Subcutaneous abdominal adipose tissue (tissue), 5 donors: ENCODE measurements around the gene INAVA.

Experiments used
- H3K27ac ChIP-seq: one replicate; pipeline ENCODE4 v1.7.0; 2013; ENCODE audit warnings: low read depth, mild to moderate bottlenecking, inconsistent platforms, low read length, moderate library complexity
- H3K27me3 ChIP-seq, 5 donors: one replicate each; pipeline ENCODE4 v1.7.0; 2013; ENCODE audit warnings: low read length in 5 of 5, inconsistent platforms in 1 of 5; ENCODE audit not compliant: control insufficient read depth in 5 of 5, insufficient read depth in 4 of 5
- H3K36me3 ChIP-seq, 5 donors: one replicate each; pipeline ENCODE4 v1.7.0; 2013; ENCODE audit warnings: low read length in 5 of 5; ENCODE audit not compliant: control insufficient read depth in 5 of 5, insufficient read depth in 5 of 5
- H3K4me1 ChIP-seq, 5 donors: one replicate each; pipeline ENCODE4 v1.7.0; 2013; ENCODE audit warnings: low read length in 5 of 5, mild to moderate bottlenecking in 3 of 5, moderate library complexity in 1 of 5; ENCODE audit not compliant: control insufficient read depth in 5 of 5, insufficient read depth in 5 of 5
- H3K4me3 ChIP-seq, 5 donors: one replicate each; pipeline ENCODE4 v1.7.0; 2013; ENCODE audit warnings: low read length in 5 of 5, low read depth in 1 of 5
- H3K9ac ChIP-seq, 5 donors: one replicate each; pipeline ENCODE4 v1.7.0; 2013; ENCODE audit warnings: low read length in 5 of 5, mild to moderate bottlenecking in 4 of 5, moderate library complexity in 3 of 5
- H3K9me3 ChIP-seq, 5 donors: one replicate each; pipeline ENCODE4 v1.7.0; 2013; ENCODE audit warnings: low read length in 5 of 5; ENCODE audit not compliant: control insufficient read depth in 5 of 5
- donor health status: healthy.
- donor health status: healthy.
- donor health status: healthy.
- donor health status: healthy.
- donor health status: healthy.

Gene INAVA

DNA sequence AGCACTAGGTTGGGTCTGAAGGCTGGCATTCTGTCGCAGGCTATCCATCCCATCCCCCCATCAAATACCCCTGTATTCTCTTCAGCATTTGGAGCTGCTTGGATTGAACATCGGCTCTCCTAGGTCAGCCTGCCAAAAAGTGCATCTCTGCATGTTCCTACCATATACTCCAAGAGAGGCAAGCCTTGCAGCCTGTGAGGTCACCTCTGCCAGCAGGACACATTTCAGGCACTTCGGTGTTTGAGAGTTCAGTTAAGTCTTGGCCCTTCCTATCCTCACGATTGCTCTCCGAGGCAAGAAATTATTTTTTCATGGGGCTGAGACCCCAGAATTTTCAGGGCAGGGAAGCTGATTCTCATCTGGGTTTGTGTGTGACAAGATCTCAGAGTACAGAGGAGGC is 19.3 kb upstream of the INAVA start:
- Histone ChIP-seq H3K4me3 (no peak overlapping the region), H3K36me3 (no peaks in the 10 kb centered on the region), H3K4me1 (peaks cover 0 to 15% (median 13%) of the 10 kb centered on the region in 5 donors), H3K9me3 (no peaks in the 10 kb centered on the region), H3K27ac (no peak overlapping the region), H3K27me3 (peaks cover 38 to 53% (median 50%) of the 10 kb centered on the region in 5 donors), H3K9ac (no peak overlapping the region)

DNA sequence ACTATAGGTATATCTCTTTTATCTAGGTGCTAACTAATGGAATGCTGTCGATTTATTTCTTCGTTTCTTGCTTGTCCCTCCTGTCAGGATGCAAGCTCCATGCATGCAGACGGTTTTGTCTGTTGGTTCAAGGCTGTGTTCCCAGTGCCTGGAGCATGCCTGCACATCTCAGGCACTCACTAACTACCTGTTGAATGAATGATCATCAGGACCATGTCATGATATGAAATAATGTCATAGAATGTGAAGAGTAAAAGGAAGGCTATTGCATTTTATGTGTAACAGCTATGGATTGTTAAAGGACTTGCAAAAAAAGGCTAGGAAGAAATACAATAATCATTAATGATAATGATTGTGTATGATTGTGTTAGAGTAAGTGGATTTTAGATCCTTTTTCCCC is 17.7 kb upstream of the INAVA start:
- Histone ChIP-seq H3K36me3 (no peaks in the 10 kb centered on the region), H3K27me3 (peaks cover 28 to 40% (median 36%) of the 10 kb centered on the region in 5 donors), H3K27ac (no peak overlapping the region), H3K9me3 (no peaks in the 10 kb centered on the region), H3K9ac (no peak overlapping the region), H3K4me1 (peaks cover 0 to 15% (median 13%) of the 10 kb centered on the region in 5 donors), H3K4me3 (no peak overlapping the region)

DNA sequence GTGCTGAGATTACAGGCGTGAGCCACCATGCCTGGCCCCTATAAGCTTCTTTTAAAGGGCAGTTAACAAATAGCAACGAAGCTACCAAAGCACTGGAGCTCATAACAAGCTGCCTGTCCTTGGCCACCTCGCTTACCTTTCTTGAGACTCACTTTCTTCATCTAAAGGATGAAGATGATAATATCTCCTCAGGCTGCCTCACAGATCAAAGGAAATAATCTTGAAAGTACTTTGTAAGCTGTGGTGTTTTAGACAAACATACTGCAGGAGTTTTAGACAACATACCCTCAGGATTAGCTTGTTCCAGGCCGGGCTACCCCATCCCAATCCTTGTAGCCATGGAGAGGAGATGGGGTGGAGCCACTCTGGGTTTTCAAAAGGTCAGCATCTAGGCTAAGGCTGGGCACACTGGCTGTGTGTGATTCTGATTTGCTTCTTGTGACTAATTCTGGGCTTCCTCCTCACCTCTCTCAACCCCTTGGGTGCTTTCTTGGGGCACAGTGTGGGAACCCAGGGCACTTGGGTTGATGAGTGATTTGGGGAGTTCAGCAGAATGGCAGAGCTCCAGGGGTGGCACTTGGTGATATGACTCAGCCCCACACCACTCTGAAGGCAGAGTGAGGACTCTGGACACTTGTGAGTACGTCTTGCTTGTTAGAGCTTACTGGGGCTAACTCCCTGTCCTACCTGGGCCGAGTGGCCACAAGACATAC is 16.7 kb upstream of the INAVA start:
- Histone ChIP-seq H3K27me3 (peaks cover 20 to 31% (median 28%) of the 10 kb centered on the region in 5 donors), H3K4me1 (peaks cover 0 to 12% (median 12%) of the 10 kb centered on the region in 5 donors), H3K9ac (no peak overlapping the region), H3K9me3 (no peaks in the 10 kb centered on the region), H3K4me3 (no peak overlapping the region), H3K27ac (no peak overlapping the region), H3K36me3 (no peaks in the 10 kb centered on the region)

DNA sequence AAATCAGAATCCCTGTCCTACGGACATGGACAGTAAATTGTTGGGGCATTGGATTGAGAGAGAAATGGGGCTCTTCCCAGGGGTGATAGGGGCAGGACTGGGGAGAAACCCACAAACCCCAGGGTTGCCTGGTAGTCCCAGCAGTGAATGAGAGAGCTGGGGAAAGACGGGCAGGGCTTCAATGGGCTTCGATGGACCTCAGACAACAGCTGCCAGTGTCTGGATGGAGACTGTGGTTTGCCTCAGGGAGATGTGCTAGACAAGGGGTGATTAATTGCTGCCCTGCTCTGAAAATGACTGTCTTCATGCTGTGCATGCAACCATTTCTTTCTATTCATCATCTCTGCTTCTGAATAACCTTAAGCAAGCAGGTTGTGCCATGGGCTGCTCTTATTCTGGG is 14.5 kb upstream of the INAVA start:
- Histone ChIP-seq H3K9me3 (no peaks in the 10 kb centered on the region), H3K27ac (no peak overlapping the region), H3K4me3 (no peak overlapping the region), H3K36me3 (no peaks in the 10 kb centered on the region), H3K9ac (no peak overlapping the region), H3K4me1 (no peaks in the 10 kb centered on the region), H3K27me3 (peaks cover 4 to 18% (median 10%) of the 10 kb centered on the region in 5 donors)

DNA sequence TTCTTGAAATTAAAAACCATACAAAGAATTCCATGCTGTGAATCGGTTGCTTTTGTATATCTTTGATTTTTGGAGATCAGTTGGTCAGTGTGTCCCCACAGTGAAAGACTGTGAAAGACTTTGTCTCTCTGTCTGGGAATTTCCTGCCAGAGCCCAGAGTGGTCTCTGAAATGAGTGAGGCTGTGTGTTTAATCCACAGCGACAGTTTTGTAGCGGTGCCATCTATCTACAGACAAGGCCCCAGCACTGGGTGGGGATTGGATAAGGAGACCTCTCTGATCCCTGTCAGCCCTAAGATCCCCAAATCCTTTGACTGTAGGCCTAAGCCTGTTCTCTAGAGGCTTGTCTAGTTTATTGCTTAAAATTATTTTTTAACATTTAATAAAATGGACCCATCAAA is 11.6 kb upstream of the INAVA start:
- Histone ChIP-seq H3K9ac (no peak overlapping the region), H3K9me3 (no peaks in the 10 kb centered on the region), H3K4me1 (peaks cover 0 to 2% (median under 1%) of the 10 kb centered on the region in 5 donors), H3K27me3 (peaks cover 2 to 12% (median 7%) of the 10 kb centered on the region in 5 donors), H3K4me3 (no peak overlapping the region), H3K36me3 (no peaks in the 10 kb centered on the region), H3K27ac (no peak overlapping the region)

DNA sequence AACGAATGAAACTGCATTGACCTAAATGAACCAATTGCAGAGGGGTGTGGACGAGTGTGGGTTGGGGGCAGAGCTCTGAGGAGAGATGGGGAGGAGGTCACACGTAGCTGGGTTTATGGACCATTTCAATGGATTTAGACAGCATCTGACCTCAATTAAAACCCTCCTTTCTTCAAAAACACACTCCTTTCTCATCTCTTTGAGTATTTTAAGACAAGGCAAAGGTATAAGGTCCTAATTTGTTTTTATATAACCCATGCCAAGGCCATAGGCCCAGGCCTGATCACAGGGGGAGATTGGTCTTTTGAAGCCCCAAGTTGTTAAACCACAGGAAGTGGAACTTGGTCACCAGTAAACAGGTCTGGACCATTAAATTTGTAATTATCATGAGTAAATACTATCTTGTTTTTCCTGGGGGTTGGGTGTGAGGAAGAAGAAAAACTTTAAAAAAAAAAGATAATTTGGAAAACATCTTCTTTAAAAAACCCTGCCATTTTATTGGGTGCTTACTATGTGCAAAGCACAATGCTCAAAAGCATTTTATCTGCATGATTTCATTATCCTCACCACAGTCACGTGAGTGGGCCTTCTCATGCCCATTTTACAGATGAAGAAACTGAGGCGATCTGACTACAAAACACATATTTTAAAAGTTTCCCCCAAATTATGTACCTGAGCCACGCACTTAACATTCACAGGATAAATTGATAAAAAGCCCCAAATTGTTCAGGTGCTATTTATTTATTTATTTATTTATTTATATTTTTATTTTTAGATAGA is 8.9 kb upstream of the INAVA start:
- Histone ChIP-seq H3K36me3 (no peaks in the 10 kb centered on the region), H3K9me3 (no peaks in the 10 kb centered on the region), H3K4me3 (no peak overlapping the region), H3K27me3 (peaks cover 8 to 26% (median 13%) of the 10 kb centered on the region in 5 donors), H3K4me1 (peaks cover 2 to 12% (median 10%) of the 10 kb centered on the region in 5 donors), H3K9ac (no peak overlapping the region), H3K27ac (no peak overlapping the region)

DNA sequence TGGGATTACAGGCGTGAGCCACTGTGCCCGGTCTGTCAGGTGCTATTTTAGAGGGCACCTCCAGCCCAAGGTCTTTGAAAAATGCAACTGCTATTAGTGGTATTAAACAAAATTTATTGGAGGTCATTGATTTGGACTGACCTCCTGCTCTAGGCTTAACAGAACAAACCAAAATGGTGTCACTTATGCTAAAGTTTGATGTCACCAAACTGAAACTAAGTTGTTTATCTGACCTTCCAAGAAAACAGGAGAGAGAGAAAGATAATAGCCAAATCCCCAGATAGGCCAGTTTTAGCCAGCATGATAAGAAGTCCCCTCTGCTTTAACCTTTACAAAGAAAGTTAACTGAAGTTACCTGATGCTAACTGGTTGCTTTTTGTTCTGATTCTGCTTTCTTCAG is 8.1 kb upstream of the INAVA start:
- Histone ChIP-seq H3K4me3 (no peak overlapping the region), H3K27ac (no peak overlapping the region), H3K27me3 (peaks cover 8 to 34% (median 21%) of the 10 kb centered on the region in 5 donors), H3K36me3 (no peaks in the 10 kb centered on the region), H3K4me1 (peaks cover 2 to 20% (median 17%) of the 10 kb centered on the region in 5 donors), H3K9ac (no peak overlapping the region), H3K9me3 (no peaks in the 10 kb centered on the region)

DNA sequence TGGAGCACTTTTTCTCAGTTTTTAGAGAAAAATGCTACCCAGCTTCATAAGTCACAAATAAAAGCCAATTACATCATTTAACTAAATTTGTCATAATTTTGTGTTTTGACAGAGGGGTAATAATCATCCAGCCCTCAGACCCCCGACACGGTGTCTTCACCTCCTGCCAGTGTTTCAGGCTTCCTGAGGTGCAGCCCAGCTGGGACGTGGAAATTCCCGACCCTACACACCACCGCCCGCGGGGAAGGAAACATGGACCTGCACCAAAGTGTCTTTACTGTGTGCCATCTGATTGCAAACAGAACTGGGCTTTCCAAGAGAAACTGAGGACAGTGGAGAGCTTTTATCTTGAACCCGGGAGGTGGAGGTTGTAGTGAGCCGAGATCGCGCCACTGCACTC is 7.7 kb upstream of the INAVA start:
- Histone ChIP-seq H3K4me1 (peaks cover 2 to 24% (median 21%) of the 10 kb centered on the region in 5 donors), H3K9me3 (no peaks in the 10 kb centered on the region), H3K9ac (no peak overlapping the region), H3K27me3 (peaks cover 11 to 38% (median 25%) of the 10 kb centered on the region in 5 donors), H3K27ac (no peak overlapping the region), H3K4me3 (no peak overlapping the region), H3K36me3 (no peaks in the 10 kb centered on the region)

DNA sequence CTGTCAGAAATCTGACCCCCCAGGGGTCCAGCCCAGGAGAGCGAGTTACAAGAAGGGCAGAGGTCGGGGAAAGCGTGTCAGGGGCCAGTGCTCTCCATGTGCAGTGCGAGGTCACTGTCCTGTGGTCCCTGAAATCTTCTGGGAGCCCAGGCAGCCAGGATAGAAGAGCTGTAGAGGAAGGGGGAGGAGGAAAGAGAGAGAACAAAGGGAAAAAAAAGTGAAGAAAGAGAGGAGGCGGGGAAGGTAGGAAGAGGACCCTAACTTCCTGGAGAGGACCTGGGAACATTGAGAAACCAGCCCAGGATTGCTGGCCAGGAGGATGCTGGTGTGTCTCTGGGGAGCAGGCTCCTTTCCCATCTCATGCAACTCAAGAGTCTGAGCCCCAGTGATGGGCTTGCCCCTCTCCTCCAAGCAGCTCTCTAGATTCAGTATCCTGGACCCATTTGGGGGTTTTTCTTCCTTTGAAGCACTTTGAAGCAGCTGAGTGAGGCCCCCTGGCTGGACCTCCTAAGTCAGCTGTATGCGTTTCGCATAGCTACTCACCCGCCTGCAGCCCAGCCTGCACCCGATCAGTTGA is 6.8 kb upstream of the INAVA start:
- Histone ChIP-seq H3K4me1 (peaks cover 2 to 24% (median 22%) of the 10 kb centered on the region in 5 donors), H3K9ac (no peak overlapping the region), H3K27me3 (peaks cover 11 to 46% (median 29%) of the 10 kb centered on the region in 5 donors), H3K36me3 (no peaks in the 10 kb centered on the region), H3K9me3 (no peaks in the 10 kb centered on the region), H3K27ac (no peak overlapping the region), H3K4me3 (no peak overlapping the region)

DNA sequence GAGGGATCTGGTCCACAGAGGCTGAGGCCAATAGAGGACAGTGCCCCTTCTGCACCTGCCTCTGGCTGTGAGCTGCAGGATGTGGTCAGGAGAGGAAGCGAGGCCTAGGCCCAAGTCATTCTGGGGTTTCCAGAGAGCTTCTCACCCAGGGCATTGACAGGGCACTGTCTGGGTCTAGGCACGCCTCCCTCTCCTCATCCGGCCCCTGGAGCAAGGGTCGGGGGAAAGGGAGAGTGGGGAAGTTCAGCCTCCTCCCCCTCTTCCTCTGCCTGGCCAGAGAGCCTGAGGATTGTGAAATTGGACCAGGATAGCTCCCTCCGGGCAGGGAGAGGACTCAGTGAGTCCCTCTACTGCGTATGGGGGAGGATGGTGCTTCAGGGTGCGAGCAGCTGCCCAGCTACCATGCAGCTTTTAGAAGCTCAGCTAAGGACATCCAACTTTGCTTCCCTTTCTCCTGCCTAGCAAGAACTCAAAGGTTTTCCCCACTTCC is 6.3 kb upstream of the INAVA start:
- Histone ChIP-seq H3K4me3 (no peak overlapping the region), H3K27ac (no peak overlapping the region), H3K36me3 (no peaks in the 10 kb centered on the region), H3K9ac (no peak overlapping the region), H3K9me3 (no peaks in the 10 kb centered on the region), H3K4me1 (peaks cover 2 to 24% (median 22%) of the 10 kb centered on the region in 5 donors), H3K27me3 (peaks cover 11 to 48% (median 30%) of the 10 kb centered on the region in 5 donors)
